Ovary (tissue), 3 donors: ENCODE data around the gene HOXC11.

ENCODE experiments used
- CTCF ChIP-seq, 3 donors: fragments of 450-650 bp in 2 of 3; fragments of 200-600 bp in 1 of 3; IDR thresholded peaks; one replicate each; pipeline versions ENCODE4 v1.5.1 to v1.8.0; 2016 to 2022; ENCODE audit warnings: antibody characterized with exemption in 3 of 3, mild to moderate bottlenecking in 1 of 3
- POLR2A ChIP-seq: fragments of 450-650 bp; IDR thresholded peaks from one replicate; pipeline ENCODE4 v1.6.1; 2017; ENCODE audit warnings: antibody characterized with exemption, mild to moderate bottlenecking, moderate library complexity
- donor health status: DM: no; HTN: no; CAD: no.

GRCh38 chr12:53993162-53994008, 20.5 kb downstream of the HOXC11 start:
- TF ChIP-seq POLR2A (no peak), CTCF (IDR thresholded peaks at IDR 0.05) (no peak)
